Breast epithelium (tissue), 4 donors: Measurements from ENCODE around the gene GREB1L. TPM values are rescaled to one million over a fixed set of nuclear protein-coding genes. Genes with fewer than 3 reads are reported as not detected.

Source experiments
- DNase-seq, 2 donors: peaks; one replicate each; pipeline ENCODE4 v3.0.0-alpha.2; 2019; ENCODE audit warnings: low spot score in 2 of 2
- H3K27ac ChIP-seq, 2 donors: fragments of 200-600 bp; sonication (generic) in 1 of 2; one replicate each; pipeline ENCODE4 v1.5.1; 2016 to 2019; ENCODE audit warnings: mild to moderate bottlenecking in 1 of 2
- H3K27me3 ChIP-seq, 2 donors: fragments of 200-600 bp; sonication (generic) in 1 of 2; one replicate each; pipeline versions ENCODE4 v1.5.1 to v1.6.0; 2017 to 2019; ENCODE audit warnings: control low read depth in 1 of 2, mild to moderate bottlenecking in 1 of 2
- H3K36me3 ChIP-seq: fragments of 200-600 bp; one replicate; pipeline ENCODE4 v1.5.1; 2019
- H3K4me1 ChIP-seq, 2 donors: fragments of 200-600 bp; sonication (generic); one replicate each; pipeline ENCODE4 v1.5.1; 2016 to 2019; ENCODE audit warnings: control low read depth in 1 of 2
- H3K4me3 ChIP-seq, 3 donors: fragments of 200-600 bp; sonication (generic); 1 replicate in 2 of 3; 2 replicates in 1 of 3; pipeline ENCODE4 v1.5.1; 2016 to 2019; ENCODE audit warnings: mild to moderate bottlenecking in 3 of 3, moderate library complexity in 2 of 3
- H3K9me3 ChIP-seq, 2 donors: fragments of 200-600 bp; sonication (generic) in 1 of 2; one replicate each; pipeline ENCODE4 v1.5.1; 2016 to 2019; ENCODE audit warnings: control low read depth in 1 of 2
- CTCF ChIP-seq, 3 donors: fragments of 450-650 bp; IDR thresholded peaks; one replicate each; pipeline ENCODE4 v1.5.1; 2016 to 2017; ENCODE audit warnings: antibody characterized with exemption in 3 of 3, mild to moderate bottlenecking in 3 of 3, moderate library complexity in 3 of 3
- POLR2A ChIP-seq: fragments of 450-650 bp; IDR thresholded peaks from one replicate; pipeline ENCODE4 v1.6.1; 2016; ENCODE audit warnings: antibody characterized with exemption, mild to moderate bottlenecking, moderate library complexity
- POLR2AphosphoS5 ChIP-seq, 3 donors: sonication (generic); formaldehyde crosslinking; IDR thresholded peaks; one replicate each; pipeline ENCODE4 v1.6.1; 2017; ENCODE audit warnings: antibody characterized with exemption in 3 of 3
- intact Hi-C: fragments of 100-400 bp; cut with DNase I; formaldehyde crosslinking; loops from one replicate; pipeline ENCODE4 v1.15.1; 2023; ENCODE audit warnings: low total_unique reads
- total RNA-seq, 3 donors: library from RNA; depleted of rRNA; stranded (reverse); fragments of >200 nt; gene quantifications; one replicate each; pipeline ENCODE4 v1.1.0, GENCODE V29; 2016

Gene GREB1L
- total RNA-seq, 3 donors from 2014 or later: 6.6 to 75.7 (median 8.9) TPM

GRCh38 chr18:21254576-21254975 is 12.5 kb downstream of the GREB1L start:
- TF ChIP-seq CTCF (IDR thresholded peaks at IDR 0.05): no peak
- TF ChIP-seq POLR2AphosphoS5 (IDR thresholded peaks at IDR 0.05): no peak
- no peak for TF ChIP-seq POLR2A
- DNase-seq: no peak
- Histone ChIP-seq H3K27me3 (no peaks in the 10 kb centered on the region), H3K4me1 (no peaks in the 10 kb centered on the region), H3K9me3 (no peaks in the 10 kb centered on the region), H3K36me3 (no peaks in the 10 kb centered on the region), H3K27ac (no peak overlapping the region), H3K4me3 (no peak overlapping the region)
- intact Hi-C loops: no loop called here

GRCh38 chr18:21255211-21255610 is 13.2 kb downstream of the GREB1L start:
- no peak overlapping the region for H3K27ac ChIP-seq
- no peaks in the 10 kb centered on the region for H3K4me1 ChIP-seq
- DNase-seq: no peak
- no peak overlapping the region for H3K4me3 ChIP-seq
- TF ChIP-seq POLR2A (no peak), CTCF (IDR thresholded peaks at IDR 0.05) (no peak), POLR2AphosphoS5 (IDR thresholded peaks at IDR 0.05) (no peak)
- H3K36me3 ChIP-seq: no peaks in the 10 kb centered on the region
- H3K9me3 ChIP-seq: no peaks in the 10 kb centered on the region
- intact Hi-C loops: no loop called here
- no peaks in the 10 kb centered on the region for H3K27me3 ChIP-seq

DNA sequence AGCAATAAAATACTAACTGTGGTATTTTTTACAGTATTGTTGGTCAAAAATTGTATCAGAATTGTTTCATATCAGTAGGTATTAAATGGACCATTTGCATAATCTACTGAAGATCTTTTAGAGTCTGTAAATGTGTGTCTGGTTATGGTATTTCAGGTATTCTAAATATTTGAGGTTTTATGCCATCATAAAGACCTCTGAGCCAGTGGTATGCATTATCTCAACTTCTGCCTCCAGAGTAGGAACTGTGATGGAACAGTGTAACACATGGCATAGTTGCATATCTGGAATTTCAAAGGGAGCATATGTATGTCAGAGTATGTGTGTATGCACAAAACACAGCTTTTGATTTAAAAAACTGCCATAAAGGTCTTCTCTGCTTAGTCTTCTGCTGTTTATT is 15.4 kb downstream of the GREB1L start:
- H3K9me3 ChIP-seq: no peaks in the 10 kb centered on the region
- no peaks in the 10 kb centered on the region for H3K27me3 ChIP-seq
- no peak for DNase-seq
- no peak for TF ChIP-seq POLR2A
- no peak for TF ChIP-seq CTCF (IDR thresholded peaks at IDR 0.05)
- no peak for TF ChIP-seq POLR2AphosphoS5 (IDR thresholded peaks at IDR 0.05)
- intact Hi-C loops: no loop called here
- H3K27ac ChIP-seq: no peak overlapping the region
- H3K4me3 ChIP-seq: no peak overlapping the region
- H3K36me3 ChIP-seq: no peaks in the 10 kb centered on the region
- H3K4me1 ChIP-seq: no peaks in the 10 kb centered on the region

- no peaks in the 10 kb centered on the region for H3K27me3 ChIP-seq
- no peak for DNase-seq
- no peak for TF ChIP-seq POLR2A
- TF ChIP-seq CTCF (IDR thresholded peaks at IDR 0.05): no peak
- TF ChIP-seq POLR2AphosphoS5 (IDR thresholded peaks at IDR 0.05): no peak
- H3K4me3 ChIP-seq: no peak overlapping the region
- H3K4me1 ChIP-seq: no peaks in the 10 kb centered on the region
- intact Hi-C loops: no loop called here
- H3K36me3 ChIP-seq: no peaks in the 10 kb centered on the region
- H3K9me3 ChIP-seq: no peaks in the 10 kb centered on the region
- H3K27ac ChIP-seq: no peak overlapping the region
These were observed 18.6 kb downstream of the GREB1L start for GRCh38 chr18:21260621-21261020.

- Histone ChIP-seq H3K27me3 (no peaks in the 10 kb centered on the region), H3K36me3 (no peaks in the 10 kb centered on the region), H3K4me1 (no peaks in the 10 kb centered on the region), H3K27ac (no peak overlapping the region), H3K4me3 (no peak overlapping the region), H3K9me3 (no peaks in the 10 kb centered on the region)
- DNase-seq: no peak
- intact Hi-C loops: no loop called here
- TF ChIP-seq POLR2AphosphoS5 (IDR thresholded peaks at IDR 0.05): no peak
- TF ChIP-seq POLR2A: no peak
- TF ChIP-seq CTCF (IDR thresholded peaks at IDR 0.05): no peak
These were observed 19.3 kb downstream of the GREB1L start for GRCh38 chr18:21261352-21261751.
